ENCODE results near the gene SUPT7L. TPM values are rescaled to one million over a fixed set of nuclear protein-coding genes. Genes with fewer than 3 reads are reported as not detected.

SUPT7L gene
- total and polyA plus RNA-seq, 2 donors from 2014 or later = 28.1 to 29.6 TPM

GRCh38 chr2:27624943-27625342 lies 38.5 kb downstream of the SUPT7L start:
- Histone ChIP-seq H3K9me3 (ENCODE audit: control insufficient read depth in 2 of 3, insufficient read depth in 1 of 3, low read length in 3 of 3) (no peaks in the 10 kb centered on the region), H3K4me1 (ENCODE audit: control insufficient read depth in 2 of 3, insufficient read depth in 2 of 3, low read depth in 1 of 3, low read length in 3 of 3) (peaks cover 0 to 10% (median 0%) of the 10 kb centered on the region in 3 donors), H3K9ac (ENCODE audit: low read length in 3 of 3) (no peak overlapping the region), H3K27me3 (ENCODE audit: control insufficient read depth, insufficient read depth, low read length) (no peaks in the 10 kb centered on the region), H3K27ac (ENCODE audit: low read depth in 2 of 2, low read length in 2 of 2) (no peak overlapping the region), H3K4me3 (ENCODE audit: low read length in 3 of 3) (no peak overlapping the region), H3K36me3 (ENCODE audit: control insufficient read depth in 2 of 3, insufficient read depth in 3 of 3, low read length in 3 of 3) (peaks cover 3 to 33% (median 20%) of the 10 kb centered on the region in 3 donors)
- TF ChIP-seq CTCF (IDR thresholded peaks at IDR 0.05; ENCODE audit: borderline replicate concordance, extremely low read depth, insufficient read depth) = no peak
- intact Hi-C loops (cut with DNase I) = no loop called here
- FAIRE-seq (no peak), DNase-seq (no peak)

GRCh38 chr2:27622921-27623384 lies 40.5 kb downstream of the SUPT7L start:
- H3K9me3 ChIP-seq (ENCODE audit: control insufficient read depth in 2 of 3, insufficient read depth in 1 of 3, low read length in 3 of 3) = no peaks in the 10 kb centered on the region
- no peak for DNase-seq
- intact Hi-C loops (cut with DNase I) = no loop called here
- H3K36me3 ChIP-seq (ENCODE audit: control insufficient read depth in 2 of 3, insufficient read depth in 3 of 3, low read length in 3 of 3) = peaks cover 3 to 33% (median 20%) of the 10 kb centered on the region in 3 donors
- no peak overlapping the region for H3K27ac ChIP-seq (ENCODE audit: low read depth in 2 of 2, low read length in 2 of 2)
- TF ChIP-seq CTCF (IDR thresholded peaks at IDR 0.05; ENCODE audit: borderline replicate concordance, extremely low read depth, insufficient read depth) = no peak
- no peak overlapping the region for H3K9ac ChIP-seq (ENCODE audit: low read length in 3 of 3)
- H3K27me3 ChIP-seq (ENCODE audit: control insufficient read depth, insufficient read depth, low read length) = no peaks in the 10 kb centered on the region
- peaks cover 0 to 2% (median 0%) of the 10 kb centered on the region in 3 donors for H3K4me1 ChIP-seq (ENCODE audit: control insufficient read depth in 2 of 3, insufficient read depth in 2 of 3, low read depth in 1 of 3, low read length in 3 of 3)
- no peak for FAIRE-seq
- H3K4me3 ChIP-seq (ENCODE audit: low read length in 3 of 3) = no peak overlapping the region

DNA sequence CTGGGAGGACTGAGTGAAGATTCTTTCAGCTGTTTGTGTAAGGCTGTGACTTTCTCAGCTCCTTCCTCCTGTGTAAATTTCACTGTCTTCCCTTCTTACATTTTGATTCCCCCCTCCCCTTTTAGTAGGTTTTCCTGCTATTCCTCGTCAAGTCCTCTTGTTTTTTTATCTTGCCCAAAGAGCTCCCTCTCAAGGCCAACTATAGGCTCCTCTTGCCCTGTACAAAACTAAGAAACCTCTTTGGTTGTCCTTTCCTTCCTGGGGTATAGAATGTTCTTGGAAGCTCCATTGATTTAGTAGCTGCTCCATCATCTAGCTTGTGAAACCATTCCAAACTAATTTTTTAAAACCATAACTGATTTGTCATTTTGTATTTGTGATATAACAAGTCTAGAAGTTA lies 41.9 kb downstream of the SUPT7L start:
- H3K4me1 ChIP-seq (ENCODE audit: control insufficient read depth in 2 of 3, insufficient read depth in 2 of 3, low read depth in 1 of 3, low read length in 3 of 3) = no peaks in the 10 kb centered on the region
- H3K27ac ChIP-seq (ENCODE audit: low read depth in 2 of 2, low read length in 2 of 2) = no peak overlapping the region
- FAIRE-seq (no peak), DNase-seq (no peak)
- H3K9ac ChIP-seq (ENCODE audit: low read length in 3 of 3) = no peak overlapping the region
- H3K36me3 ChIP-seq (ENCODE audit: control insufficient read depth in 2 of 3, insufficient read depth in 3 of 3, low read length in 3 of 3) = peaks cover 9 to 44% (median 26%) of the 10 kb centered on the region in 3 donors
- TF ChIP-seq CTCF (IDR thresholded peaks at IDR 0.05; ENCODE audit: borderline replicate concordance, extremely low read depth, insufficient read depth) = no peak
- no peak overlapping the region for H3K4me3 ChIP-seq (ENCODE audit: low read length in 3 of 3)
- no peaks in the 10 kb centered on the region for H3K27me3 ChIP-seq (ENCODE audit: control insufficient read depth, insufficient read depth, low read length)
- intact Hi-C loops (cut with DNase I) = no loop called here
- no peaks in the 10 kb centered on the region for H3K9me3 ChIP-seq (ENCODE audit: control insufficient read depth in 2 of 3, insufficient read depth in 1 of 3, low read length in 3 of 3)

DNA sequence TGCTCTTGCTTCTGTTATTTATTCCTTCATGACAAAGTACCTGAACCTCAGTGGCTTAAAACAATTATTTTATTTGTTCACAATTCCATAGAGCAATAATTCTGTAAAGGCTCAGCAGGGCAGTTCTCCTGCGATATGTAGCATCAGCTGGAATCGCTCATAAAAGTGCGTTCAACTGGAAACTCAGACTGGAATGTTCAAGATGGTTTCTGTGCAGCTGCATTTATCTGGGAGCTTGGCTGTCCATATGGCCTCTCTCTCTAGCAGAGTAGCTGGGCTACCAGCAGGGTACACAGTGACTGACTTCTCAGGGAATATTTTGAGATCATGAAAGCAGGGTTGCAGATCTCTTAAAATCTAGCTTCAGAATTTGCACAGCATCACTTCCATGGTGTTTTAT lies 48.1 kb downstream of the SUPT7L start:
- intact Hi-C loops (cut with DNase I) = no loop called here
- H3K9ac ChIP-seq (ENCODE audit: low read length in 3 of 3) = no peak overlapping the region
- no peak for FAIRE-seq
- H3K27ac ChIP-seq (ENCODE audit: low read depth in 2 of 2, low read length in 2 of 2) = no peak overlapping the region
- no peak for DNase-seq
- no peaks in the 10 kb centered on the region for H3K4me1 ChIP-seq (ENCODE audit: control insufficient read depth in 2 of 3, insufficient read depth in 2 of 3, low read depth in 1 of 3, low read length in 3 of 3)
- H3K4me3 ChIP-seq (ENCODE audit: low read length in 3 of 3) = no peak overlapping the region
- H3K36me3 ChIP-seq (ENCODE audit: control insufficient read depth in 2 of 3, insufficient read depth in 3 of 3, low read length in 3 of 3) = peaks cover 8 to 28% (median 18%) of the 10 kb centered on the region in 3 donors
- TF ChIP-seq CTCF (IDR thresholded peaks at IDR 0.05; ENCODE audit: borderline replicate concordance, extremely low read depth, insufficient read depth) = no peak
- no peaks in the 10 kb centered on the region for H3K9me3 ChIP-seq (ENCODE audit: control insufficient read depth in 2 of 3, insufficient read depth in 1 of 3, low read length in 3 of 3)
- no peaks in the 10 kb centered on the region for H3K27me3 ChIP-seq (ENCODE audit: control insufficient read depth, insufficient read depth, low read length)

All from kidney (tissue), 14 donors.